Neural progenitor cell (in vitro differentiated cells): ENCODE measurements around the gene AGXT.

ENCODE experiments used
- CTCF ChIP-seq: fragments of 200-600 bp; sonication (generic); IDR thresholded peaks from 2 replicates; pipeline ENCODE4 v1.5.1; 2017; ENCODE audit warnings: antibody characterized with exemption, mild to moderate bottlenecking
- EZH2 ChIP-seq: fragments of 200-600 bp; sonication (generic); IDR thresholded peaks from 2 replicates; pipeline ENCODE4 v1.6.1; 2017; ENCODE audit warnings: antibody characterized with exemption, mild to moderate bottlenecking, moderate library complexity
- EZH2phosphoT487 ChIP-seq: fragments of 200-600 bp; sonication (generic); IDR thresholded peaks from 2 replicates; pipeline ENCODE4 v1.6.1; 2017; ENCODE audit warnings: antibody characterized with exemption

GRCh38 chr2:240835528-240835927 lies 33.1 kb upstream of the AGXT start:
- TF ChIP-seq CTCF: no peak
- no peak for TF ChIP-seq EZH2phosphoT487
- no peak for TF ChIP-seq EZH2
